Body of pancreas (tissue), 4 donors: Measurements from ENCODE around the gene SSTR3. TPM values are rescaled to one million over a fixed set of nuclear protein-coding genes. Genes with fewer than 3 reads are reported as not detected.

Experiments
- ATAC-seq: fragments of 150-250 bp; one replicate; pipeline ENCODE4 v1.9.1; 2016
- DNase-seq, 4 donors: peaks; one replicate each; pipeline ENCODE4 v3.0.0-alpha.2; 2019
- H3K27ac ChIP-seq, 4 donors: fragments of 200-600 bp; sonication (generic); 1 replicate in 3 of 4; 2 replicates in 1 of 4; pipeline versions ENCODE4 v1.5.1 to v1.6.1; 2016 to 2019; ENCODE audit warnings: mild to moderate bottlenecking in 1 of 4, mixed read lengths in 1 of 4, moderate library complexity in 1 of 4
- H3K27me3 ChIP-seq, 2 donors: fragments of 200-600 bp; sonication (generic); one replicate each; pipeline ENCODE4 v1.6.0; 2016; ENCODE audit warnings: mild to moderate bottlenecking in 1 of 2
- H3K36me3 ChIP-seq, 2 donors: fragments of 200-600 bp; sonication (generic); replicated peaks in 1 of 2; 2 replicates each; pipeline ENCODE4 v1.5.1; 2016; ENCODE audit warnings: low read depth in 2 of 2; ENCODE audit not compliant: insufficient read depth in 1 of 2
- H3K4me1 ChIP-seq: fragments of 200-600 bp; sonication (generic); one replicate; pipeline ENCODE4 v1.6.0; 2016
- H3K4me3 ChIP-seq, 2 donors: fragments of 200-600 bp; sonication (generic); 1 replicate in 1 of 2; 2 replicates in 1 of 2; pipeline ENCODE4 v1.5.1; 2016 to 2019
- H3K9me3 ChIP-seq, 3 donors: fragments of 200-600 bp; sonication (generic); 1 replicate in 2 of 3; 2 replicates in 1 of 3; pipeline ENCODE4 v1.5.1; 2016
- CTCF ChIP-seq, 7 experiments: fragments of 450-650 bp in 4 of 7; fragments of 200-600 bp in 3 of 7; sonication (generic) in 3 of 7; IDR thresholded peaks; one replicate each; pipeline ENCODE4 v1.5.1; 2016 to 2019; ENCODE audit warnings: antibody characterized with exemption in 7 of 7
- POLR2A ChIP-seq, 3 donors: fragments of 450-650 bp; IDR thresholded peaks; one replicate each; pipeline ENCODE4 v1.6.1; 2016; ENCODE audit warnings: antibody characterized with exemption in 3 of 3, mild to moderate bottlenecking in 2 of 3
- WGBS, 2 donors: methylation state at CpG; one replicate each; pipeline ENCODE4 v1.1.5; 2017; 5-methylcytosine and 5-hydroxymethylcytosine counted together
- intact Hi-C: fragments of 100-400 bp; cut with DNase I; formaldehyde crosslinking; loops from one replicate; pipeline ENCODE4 v1.15.1; 2023
- total RNA-seq, 2 donors: library from RNA; depleted of rRNA; stranded (reverse); fragments of >200 nt; gene quantifications; one replicate each; pipeline ENCODE4 v1.1.0, GENCODE V29; 2016

The SSTR3 gene
- total RNA-seq, 2 donors from 2014 or later, result 1.3 to 4.2 TPM

- ATAC-seq, result peak; percentile 47
- no peaks in the 10 kb centered on the region for H3K27me3 ChIP-seq
- peaks cover 31% of the 10 kb centered on the region for H3K4me1 ChIP-seq
- H3K27ac ChIP-seq, result peak overlapping the region; percentile 70 to 94 (median 88)
- H3K9me3 ChIP-seq, result no peaks in the 10 kb centered on the region
- DNase-seq, result peak; percentile 83 to 91 (median 87)
- H3K4me3 ChIP-seq, result no peak overlapping the region
- TF ChIP-seq POLR2A (IDR thresholded peaks at IDR 0.05) (no peak), CTCF (IDR thresholded peaks at IDR 0.05) (peak in 6 of 7 experiments; percentile 5 to 43 (median 27))
- intact Hi-C loops, result no loop called here
- no peaks in the 10 kb centered on the region for H3K36me3 ChIP-seq
- WGBS, 2 donors, result 43 to 53% methylated on average over 14 of the region's 14 CpGs
Measured at GRCh38 chr22:37196539-37197450, 15.5 kb downstream of the SSTR3 start.

GRCh38 chr22:37195921-37196320 lies 16.4 kb downstream of the SSTR3 start:
- ATAC-seq (no peak), DNase-seq (no peak)
- H3K4me3 ChIP-seq, result no peak overlapping the region
- H3K36me3 ChIP-seq, result no peaks in the 10 kb centered on the region
- WGBS, 2 donors, result 84 to 96% methylated on average over 4 of the region's 4 CpGs
- no peaks in the 10 kb centered on the region for H3K27me3 ChIP-seq
- H3K4me1 ChIP-seq, result peaks cover 31% of the 10 kb centered on the region
- intact Hi-C loops, result no loop called here
- no peak for TF ChIP-seq CTCF (IDR thresholded peaks at IDR 0.05)
- no peak for TF ChIP-seq POLR2A (IDR thresholded peaks at IDR 0.05)
- peak overlapping the region in 2 of 4 donors; percentile 70 to 85 for H3K27ac ChIP-seq
- no peaks in the 10 kb centered on the region for H3K9me3 ChIP-seq

DNA sequence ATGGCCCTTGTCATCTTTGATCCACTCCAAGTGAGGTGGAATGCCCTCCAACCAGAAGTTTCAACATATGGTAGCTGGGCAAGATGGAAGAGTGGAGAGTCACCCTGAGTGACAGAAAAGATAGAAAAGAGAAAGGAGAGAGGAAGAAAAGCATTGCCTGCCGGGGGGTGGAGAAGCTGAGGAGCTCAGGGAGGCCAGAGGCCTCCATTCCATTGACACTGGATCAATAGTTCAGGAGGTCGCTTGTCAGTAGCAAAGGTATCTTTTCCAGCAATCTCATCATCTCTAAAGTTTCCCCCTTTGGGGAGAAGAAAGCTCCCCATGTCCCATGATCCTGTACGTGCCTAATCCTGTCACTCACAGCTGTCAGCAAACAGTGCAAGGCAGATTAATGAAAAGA lies 17.5 kb downstream of the SSTR3 start:
- no peak overlapping the region for H3K4me3 ChIP-seq
- H3K27me3 ChIP-seq, result no peaks in the 10 kb centered on the region
- 71 to 73% methylated on average over 3 of the region's 3 CpGs for WGBS, 2 donors
- intact Hi-C loops, result no loop called here
- no peak for TF ChIP-seq POLR2A (IDR thresholded peaks at IDR 0.05)
- no peak for TF ChIP-seq CTCF (IDR thresholded peaks at IDR 0.05)
- DNase-seq, result no peak
- peaks cover 28% of the 10 kb centered on the region for H3K4me1 ChIP-seq
- no peaks in the 10 kb centered on the region for H3K9me3 ChIP-seq
- no peaks in the 10 kb centered on the region for H3K36me3 ChIP-seq
- no peak overlapping the region for H3K27ac ChIP-seq
- ATAC-seq, result no peak

- peaks cover 31% of the 10 kb centered on the region for H3K4me1 ChIP-seq
- 73 to 74% methylated on average over 10 of the region's 10 CpGs for WGBS, 2 donors
- no peaks in the 10 kb centered on the region for H3K9me3 ChIP-seq
- peak overlapping the region in 1 of 4 donors; percentile 3 for H3K27ac ChIP-seq
- no peaks in the 10 kb centered on the region for H3K36me3 ChIP-seq
- no peak overlapping the region for H3K4me3 ChIP-seq
- no peaks in the 10 kb centered on the region for H3K27me3 ChIP-seq
- DNase-seq (peak in 2 of 4 donors; percentile 13 to 33), ATAC-seq (no peak)
- no peak for TF ChIP-seq CTCF (IDR thresholded peaks at IDR 0.05)
- no peak for TF ChIP-seq POLR2A (IDR thresholded peaks at IDR 0.05)
- intact Hi-C loops, result no loop called here
Measured at GRCh38 chr22:37193629-37194191, 18.6 kb downstream of the SSTR3 start.
